PFSK-1 (cell line): ENCODE results near the gene F2R.
A peak's percentile ranks its signal among the peaks of the same experiment; 100 is the strongest.

Experiments
- FOXP2 ChIP-seq: optimal IDR thresholded peaks from 2 replicates; pipeline ENCODE3; 2011; ENCODE audit warnings: borderline replicate concordance, control low read depth, inconsistent platforms; ENCODE audit not compliant: insufficient read depth; ENCODE audit errors: extremely low read length, extremely low read depth
- POLR2AphosphoS5 ChIP-seq: IDR thresholded peaks from 2 replicates; pipeline ENCODE4 v1.6.1; 2012; ENCODE audit warnings: low read depth, mild to moderate bottlenecking, control low read depth, low read length, moderate library complexity
- REST ChIP-seq, 2 experiments: IDR thresholded peaks; 2 replicates each; pipeline versions ENCODE4 v1.6.1 to v1.8.0; 2011 to 2012; ENCODE audit warnings: low read depth in 2 of 2, low read length in 2 of 2, control low read depth in 1 of 2, inconsistent platforms in 1 of 2, mild to moderate bottlenecking in 1 of 2, moderate library complexity in 1 of 2; ENCODE audit not compliant: insufficient read depth in 1 of 2
- SIN3A ChIP-seq: IDR thresholded peaks from 2 replicates; pipeline ENCODE4 v1.6.1; 2012; ENCODE audit warnings: mild to moderate bottlenecking, low read length, moderate library complexity, borderline replicate concordance; ENCODE audit not compliant: insufficient read depth
- TAF1 ChIP-seq: IDR thresholded peaks from 2 replicates; pipeline ENCODE4 v1.6.1; 2012; ENCODE audit warnings: low read length, control low read depth, borderline replicate concordance; ENCODE audit not compliant: insufficient read depth

The F2R gene

GRCh38 chr5:76691467-76692273 is 24.3 kb upstream of the F2R start:
- TF ChIP-seq POLR2AphosphoS5 = 0 out of 2 replicates have a peak, but pooled peaks have one; percentile 15
- TF ChIP-seq FOXP2 = peak; percentile 66
- peak; percentile 62; the same call in 1 of the 2 replicates for TF ChIP-seq SIN3A
- TF ChIP-seq REST (IDR thresholded peaks at IDR 0.05; ENCODE audit: insufficient read depth in 1 of 2, low read depth in 2 of 2, low read length in 2 of 2) = peak in 1 of 2 experiments; percentile 61; a peak in 1 of 4 replicates
- no peak for TF ChIP-seq TAF1

GRCh38 chr5:76692274-76692540 is 23.7 kb upstream of the F2R start:
- TF ChIP-seq SIN3A (no peak), TAF1 (no peak), REST (IDR thresholded peaks at IDR 0.05; ENCODE audit: insufficient read depth in 1 of 2, low read depth in 2 of 2, low read length in 2 of 2) (no peak), FOXP2 (no peak), POLR2AphosphoS5 (no peak)

- TF ChIP-seq SIN3A (no peak), REST (IDR thresholded peaks at IDR 0.05; ENCODE audit: insufficient read depth in 1 of 2, low read depth in 2 of 2, low read length in 2 of 2) (no peak), POLR2AphosphoS5 (no peak), FOXP2 (no peak), TAF1 (no peak)
These were observed 23.3 kb upstream of the F2R start for GRCh38 chr5:76692651-76693050.

GRCh38 chr5:76693141-76693540 is 22.8 kb upstream of the F2R start:
- no peak for TF ChIP-seq REST (IDR thresholded peaks at IDR 0.05; ENCODE audit: insufficient read depth in 1 of 2, low read depth in 2 of 2, low read length in 2 of 2)
- no peak for TF ChIP-seq TAF1
- no peak for TF ChIP-seq SIN3A
- TF ChIP-seq FOXP2 = no peak
- no peak for TF ChIP-seq POLR2AphosphoS5
